HL-60 (cell line): Measurements from ENCODE around the gene PLCD1.

Experiments used
- DNase-seq, 2 experiments: peaks; one replicate each; pipeline ENCODE4 v3.0.0-alpha.2; 2010 to 2020; ENCODE audit warnings: low read depth in 1 of 2, low spot score in 1 of 2
- H3K27ac ChIP-seq: fragments of 250-450 bp; sonication (Bioruptor Pico); replicated peaks from 2 replicates; pipeline ENCODE4 v1.5.1; 2020; ENCODE audit warnings: mild to moderate bottlenecking, moderate library complexity
- H3K27me3 ChIP-seq: fragments of 250-450 bp; sonication (Bioruptor Pico); 2 replicates; pipeline ENCODE4 v1.5.1; 2021; ENCODE audit warnings: mild to moderate bottlenecking, moderate library complexity; ENCODE audit not compliant: insufficient read depth, poor library complexity, severe bottlenecking
- H3K4me3 ChIP-seq: replicated peaks from 2 replicates; pipeline ENCODE4 v1.5.1; 2011; ENCODE audit warnings: mild to moderate bottlenecking, control low read depth, low read length; ENCODE audit not compliant: insufficient read depth
- CTCF ChIP-seq: IDR thresholded peaks from one replicate; pipeline ENCODE4 v1.5.1; 2011; ENCODE audit warnings: low read length, control low read depth, inconsistent platforms; ENCODE audit not compliant: insufficient read depth
- GABPA ChIP-seq: IDR thresholded peaks from 2 replicates; pipeline ENCODE4 v1.6.1; 2012; ENCODE audit warnings: low read depth
- POLR2AphosphoS5 ChIP-seq: IDR thresholded peaks from 2 replicates; pipeline ENCODE4 v1.6.1; 2012; ENCODE audit warnings: low read depth
- REST ChIP-seq: IDR thresholded peaks from 2 replicates; pipeline ENCODE4 v1.6.1; 2012; ENCODE audit warnings: low read depth; ENCODE audit not compliant: insufficient replicate concordance
- SPI1 ChIP-seq: IDR thresholded peaks from 2 replicates; pipeline ENCODE4 v1.6.1; 2012; ENCODE audit warnings: low read depth, mild to moderate bottlenecking, borderline replicate concordance

Gene PLCD1

GRCh38 chr3:38003817-38004414 lies 25.5 kb downstream of the PLCD1 start:
- no peak for TF ChIP-seq GABPA
- no peak overlapping the region for H3K4me3 ChIP-seq
- H3K27me3 ChIP-seq, result no peaks in the 10 kb centered on the region
- H3K27ac ChIP-seq, result no peak overlapping the region
- DNase-seq, result no peak

GRCh38 chr3:38003371-38003816 lies 26.0 kb downstream of the PLCD1 start:
- H3K4me3 ChIP-seq, result no peak overlapping the region
- no peak for TF ChIP-seq POLR2AphosphoS5
- peak; percentile 94 for TF ChIP-seq CTCF
- H3K27me3 ChIP-seq, result no peaks in the 10 kb centered on the region
- H3K27ac ChIP-seq, result no peak overlapping the region
- peak in 1 of 2 experiments; percentile 60 for DNase-seq

GRCh38 chr3:38002940-38003339 lies 26.5 kb downstream of the PLCD1 start:
- Histone ChIP-seq H3K27ac (no peak overlapping the region), H3K27me3 (no peaks in the 10 kb centered on the region), H3K4me3 (no peak overlapping the region)
- no peak for DNase-seq
- TF ChIP-seq GABPA (no peak), SPI1 (no peak), REST (no peak), POLR2AphosphoS5 (no peak)

- DNase-seq, result no peak
- H3K27me3 ChIP-seq, result no peaks in the 10 kb centered on the region
- TF ChIP-seq GABPA, result no peak
- no peak for TF ChIP-seq CTCF
- no peak for TF ChIP-seq POLR2AphosphoS5
- TF ChIP-seq SPI1, result no peak
- no peak for TF ChIP-seq REST
- no peak overlapping the region for H3K27ac ChIP-seq
- H3K4me3 ChIP-seq, result no peak overlapping the region
Observed at GRCh38 chr3:38002291-38002876, 27.1 kb downstream of the PLCD1 start.
